CD14-positive monocyte (primary cell): ENCODE results near the gene CPB2. TPM values are rescaled to one million over a fixed set of nuclear protein-coding genes. Genes with fewer than 3 reads are reported as not detected.

ENCODE experiments used
- DNase-seq, 3 donors: peaks; one replicate each; pipeline ENCODE4 v3.0.0-alpha.2; 2011 to 2022
- H2AFZ ChIP-seq: 2 replicates; pipeline ENCODE4 v1.6.0; 2012; ENCODE audit warnings: mild to moderate bottlenecking, low read depth, low read length, inconsistent platforms; ENCODE audit not compliant: insufficient read depth, poor library complexity, severe bottlenecking
- H3K27ac ChIP-seq, 2 donors: 1 replicate in 1 of 2; 2 replicates in 1 of 2; pipeline ENCODE4 v1.5.1; 2012 to 2013; ENCODE audit warnings: low read length in 2 of 2, control low read depth in 1 of 2, inconsistent platforms in 1 of 2, low read depth in 1 of 2, mild to moderate bottlenecking in 1 of 2
- H3K27me3 ChIP-seq, 2 donors: one replicate each; pipeline versions ENCODE4 v1.6.0 to v1.6.1; 2011 to 2013; ENCODE audit warnings: low read length in 2 of 2; ENCODE audit not compliant: control insufficient read depth in 2 of 2, insufficient read depth in 2 of 2
- H3K36me3 ChIP-seq, 2 donors: replicated peaks in 1 of 2; 1 replicate in 1 of 2; 2 replicates in 1 of 2; pipeline versions ENCODE4 v1.5.1 to v1.6.1; 2012 to 2013; ENCODE audit warnings: low read length in 2 of 2, control low read depth in 1 of 2, inconsistent platforms in 1 of 2, mild to moderate bottlenecking in 1 of 2; ENCODE audit not compliant: insufficient read depth in 2 of 2, control insufficient read depth in 1 of 2
- H3K4me1 ChIP-seq, 2 donors: 1 replicate in 1 of 2; 2 replicates in 1 of 2; pipeline versions ENCODE4 v1.5.1 to v1.6.1; 2012 to 2013; ENCODE audit warnings: low read length in 2 of 2, control low read depth in 1 of 2, inconsistent platforms in 1 of 2, mild to moderate bottlenecking in 1 of 2, moderate library complexity in 1 of 2; ENCODE audit not compliant: insufficient read depth in 2 of 2, control insufficient read depth in 1 of 2
- H3K4me2 ChIP-seq: replicated peaks from 2 replicates; pipeline ENCODE3; 2012; ENCODE audit warnings: low read length, moderate library complexity, mild to moderate bottlenecking; ENCODE audit not compliant: poor library complexity, severe bottlenecking; ENCODE audit errors: extremely low read depth
- H3K4me3 ChIP-seq, 3 experiments: fragments of 200-600 bp in 1 of 3; sonication (generic) in 1 of 3; replicated peaks in 1 of 3; 1 replicate in 2 of 3; 2 replicates in 1 of 3; pipeline ENCODE4 v1.5.1; 2011 to 2013; ENCODE audit warnings: low read length in 3 of 3, mild to moderate bottlenecking in 3 of 3, control low read depth in 2 of 3, low read depth in 2 of 3, inconsistent platforms in 1 of 3, moderate library complexity in 1 of 3
- H3K79me2 ChIP-seq: 2 replicates; pipeline ENCODE4 v1.6.0; 2012; ENCODE audit warnings: mild to moderate bottlenecking, control low read depth, inconsistent platforms, low read length, moderate library complexity; ENCODE audit not compliant: insufficient read depth
- H3K9ac ChIP-seq: 2 replicates; pipeline ENCODE4 v1.6.0; 2017; ENCODE audit warnings: low read length, mild to moderate bottlenecking; ENCODE audit not compliant: insufficient read depth, poor library complexity, severe bottlenecking
- H3K9me3 ChIP-seq, 2 donors: replicated peaks in 1 of 2; 1 replicate in 1 of 2; 2 replicates in 1 of 2; pipeline versions ENCODE4 v1.5.1 to v1.6.1; 2012 to 2013; ENCODE audit warnings: low read length in 2 of 2, control low read depth in 1 of 2; ENCODE audit not compliant: control insufficient read depth in 1 of 2, insufficient read depth in 1 of 2
- H4K20me1 ChIP-seq: 2 replicates; pipeline ENCODE4 v1.6.0; 2012; ENCODE audit warnings: mild to moderate bottlenecking, low read length, control low read depth, moderate library complexity; ENCODE audit not compliant: insufficient read depth
- H3K27ac Mint-ChIP-seq, 7 donors: one replicate each; pipeline ENCODE4 v1.8.0; 2020; ENCODE audit warnings: mild to moderate bottlenecking in 7 of 7, mixed read lengths in 7 of 7, moderate library complexity in 6 of 7, inconsistent platforms in 2 of 7
- H3K27me3 Mint-ChIP-seq, 3 donors: one replicate each; pipeline ENCODE4 v1.8.0; 2021 to 2022; ENCODE audit warnings: low read depth in 3 of 3, mild to moderate bottlenecking in 3 of 3, mixed read lengths in 3 of 3, moderate library complexity in 3 of 3, inconsistent platforms in 1 of 3
- H3K36me3 Mint-ChIP-seq, 2 donors: one replicate each; pipeline ENCODE4 v1.8.0; 2020; ENCODE audit warnings: mixed read lengths in 2 of 2, inconsistent platforms in 1 of 2, mild to moderate bottlenecking in 1 of 2
- H3K4me1 Mint-ChIP-seq: one replicate; pipeline ENCODE4 v1.8.0; 2020; ENCODE audit warnings: mild to moderate bottlenecking, mixed read lengths
- H3K4me3 Mint-ChIP-seq, 2 donors: one replicate each; pipeline ENCODE4 v1.8.0; 2020; ENCODE audit warnings: mild to moderate bottlenecking in 2 of 2, mixed read lengths in 2 of 2, moderate library complexity in 1 of 2
- H3K9me3 Mint-ChIP-seq, 7 donors: one replicate each; pipeline ENCODE4 v1.8.0; 2020 to 2022; ENCODE audit warnings: mixed read lengths in 7 of 7, mild to moderate bottlenecking in 6 of 7, moderate library complexity in 6 of 7, inconsistent platforms in 2 of 7
- WGBS: methylation state at CpG from one replicate; pipeline ENCODE4 v1.1.5; 2013; ENCODE audit warnings: missing lambda C conversion rate; ENCODE audit not compliant: insufficient coverage; 5-methylcytosine and 5-hydroxymethylcytosine counted together
- intact Hi-C, 2 donors: fragments of 100-400 bp; cut with micrococcal nuclease; formaldehyde crosslinking; loops; one replicate each; pipeline versions ENCODE4 v1.15.0 to v1.15.1; 2023
- polyA plus RNA-seq, 3 donors: library from polyadenylated mRNA; depleted of rRNA in 1 of 3; unstranded in 2 of 3; stranded (reverse) in 1 of 3; fragments of 300-500 nt in 2 of 3; fragments of >200 nt in 1 of 3; fragmentation: Illumina TruSeq in 2 of 3; gene quantifications; 1 replicate in 2 of 3; 2 replicates in 1 of 3; pipeline ENCODE4 v1.2.3, GENCODE V29; 2012 to 2021
- TF ChIP-seq, protein P1 (sequence below): fragments of 200-600 bp; IDR thresholded peaks from one replicate; pipeline ENCODE4 v1.8.0; 2022; ENCODE audit warnings: antibody characterized with exemption, mild to moderate bottlenecking

Gene CPB2
- polyA plus RNA-seq, 3 donors: 0.15 to 0.18 TPM; not detected in 1

DNA sequence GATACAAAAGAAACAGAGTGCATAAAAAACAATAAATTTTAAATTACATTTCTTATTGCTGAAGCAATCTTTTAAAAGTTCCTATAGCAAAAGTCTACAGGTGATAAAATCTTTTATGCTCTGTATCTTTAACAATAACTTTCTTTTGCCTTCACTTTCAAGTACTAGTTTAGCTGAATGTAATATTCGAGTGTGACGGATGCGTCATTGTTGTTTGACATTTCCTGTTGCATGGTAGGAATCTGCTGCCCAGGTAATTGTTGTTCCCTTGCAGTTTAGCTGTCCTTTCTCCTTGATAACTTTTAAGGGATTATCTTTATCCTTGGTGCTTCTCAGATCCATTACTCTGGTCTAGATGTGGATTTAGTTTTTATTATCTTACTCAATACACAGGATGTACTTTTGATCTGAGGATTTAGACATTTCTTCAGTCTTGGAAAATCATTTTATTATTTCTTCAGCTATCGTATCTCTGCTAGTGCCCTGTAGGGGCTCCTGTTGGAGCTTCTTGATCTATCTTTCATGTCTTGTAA, 2.1 kb upstream of the CPB2 start:
- H3K27me3 ChIP-seq: no peaks in the 10 kb centered on the region
- no peak overlapping the region for H3K4me3 ChIP-seq
- Mint-ChIP-seq H3K27ac (no peak overlapping the region), H3K36me3 (no peaks in the 10 kb centered on the region), H3K4me1 (peaks cover 9% of the 10 kb centered on the region), H3K9me3 (no peaks in the 10 kb centered on the region), H3K27me3 (peaks cover 0 to 3% (median 2%) of the 10 kb centered on the region in 3 donors), H3K4me3 (no peak overlapping the region)
- no peak overlapping the region for H3K27ac ChIP-seq
- H3K9me3 ChIP-seq: no peaks in the 10 kb centered on the region
- H3K79me2 ChIP-seq: no peaks in the 10 kb centered on the region
- intact Hi-C loops: no loop called here
- peaks cover 3 to 5% of the 10 kb centered on the region in 2 donors for H3K4me1 ChIP-seq
- H3K4me2 ChIP-seq: no peak overlapping the region
- H2AFZ ChIP-seq: no peak overlapping the region
- H4K20me1 ChIP-seq: no peaks in the 10 kb centered on the region
- no peaks in the 10 kb centered on the region for H3K36me3 ChIP-seq
- DNase-seq: no peak
- TF ChIP-seq, protein P1, sequence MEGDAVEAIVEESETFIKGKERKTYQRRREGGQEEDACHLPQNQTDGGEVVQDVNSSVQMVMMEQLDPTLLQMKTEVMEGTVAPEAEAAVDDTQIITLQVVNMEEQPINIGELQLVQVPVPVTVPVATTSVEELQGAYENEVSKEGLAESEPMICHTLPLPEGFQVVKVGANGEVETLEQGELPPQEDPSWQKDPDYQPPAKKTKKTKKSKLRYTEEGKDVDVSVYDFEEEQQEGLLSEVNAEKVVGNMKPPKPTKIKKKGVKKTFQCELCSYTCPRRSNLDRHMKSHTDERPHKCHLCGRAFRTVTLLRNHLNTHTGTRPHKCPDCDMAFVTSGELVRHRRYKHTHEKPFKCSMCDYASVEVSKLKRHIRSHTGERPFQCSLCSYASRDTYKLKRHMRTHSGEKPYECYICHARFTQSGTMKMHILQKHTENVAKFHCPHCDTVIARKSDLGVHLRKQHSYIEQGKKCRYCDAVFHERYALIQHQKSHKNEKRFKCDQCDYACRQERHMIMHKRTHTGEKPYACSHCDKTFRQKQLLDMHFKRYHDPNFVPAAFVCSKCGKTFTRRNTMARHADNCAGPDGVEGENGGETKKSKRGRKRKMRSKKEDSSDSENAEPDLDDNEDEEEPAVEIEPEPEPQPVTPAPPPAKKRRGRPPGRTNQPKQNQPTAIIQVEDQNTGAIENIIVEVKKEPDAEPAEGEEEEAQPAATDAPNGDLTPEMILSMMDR: no peak
- 13% methylated on average over 3 of the region's 4 CpGs for WGBS
- no peak overlapping the region for H3K9ac ChIP-seq

DNA sequence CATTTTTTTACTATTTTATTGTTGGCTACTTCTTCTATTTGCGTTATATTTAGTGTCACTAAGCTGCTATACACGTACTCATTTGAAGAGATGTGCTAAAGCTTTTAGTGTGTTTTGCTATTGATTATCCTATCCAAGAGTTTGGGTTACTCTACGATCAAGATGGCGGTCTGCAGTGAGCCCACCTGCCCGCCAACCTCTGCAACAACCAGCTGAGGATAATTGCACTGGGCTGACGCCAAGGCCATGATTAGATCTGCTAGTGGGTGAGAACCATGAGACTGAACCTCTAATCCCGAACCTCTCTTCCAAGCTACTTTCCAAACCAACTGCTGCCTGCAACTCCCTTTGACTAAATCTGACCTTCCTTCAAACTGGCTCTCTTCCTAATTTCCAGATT, 1.8 kb downstream of the CPB2 start:
- Mint-ChIP-seq H3K36me3 (no peaks in the 10 kb centered on the region), H3K4me1 (peaks cover 38% of the 10 kb centered on the region)

More for the DNA sequence above, 1.8 kb downstream of the CPB2 start:
- H3K9ac ChIP-seq: no peak overlapping the region
- H2AFZ ChIP-seq: no peak overlapping the region
- Mint-ChIP-seq H3K4me3 (no peak overlapping the region), H3K9me3 (no peaks in the 10 kb centered on the region), H3K27ac (no peak overlapping the region), H3K27me3 (peaks cover 0 to 2% (median 0%) of the 10 kb centered on the region in 3 donors)
- no peaks in the 10 kb centered on the region for H3K36me3 ChIP-seq
- TF ChIP-seq, protein P1: no peak
- no peak overlapping the region for H3K4me3 ChIP-seq
- no peak for DNase-seq
- no peak overlapping the region for H3K27ac ChIP-seq
- intact Hi-C loops: no loop called here
- H3K9me3 ChIP-seq: no peaks in the 10 kb centered on the region
- H3K4me2 ChIP-seq: no peak overlapping the region
- H3K4me1 ChIP-seq: peaks cover 26 to 31% of the 10 kb centered on the region in 2 donors
- H3K27me3 ChIP-seq: no peaks in the 10 kb centered on the region
- no peaks in the 10 kb centered on the region for H3K79me2 ChIP-seq
- 100% methylated on average over 3 of the region's 7 CpGs for WGBS
- no peaks in the 10 kb centered on the region for H4K20me1 ChIP-seq
